GM18526 (cell line): ENCODE measurements around the gene MSANTD1.

Experiments used
- POLR2A ChIP-seq: IDR thresholded peaks from 3 replicates; pipeline ENCODE4 v1.6.1; 2011; ENCODE audit not compliant: insufficient read length; ENCODE audit errors: extremely low read depth

MSANTD1 gene

DNA sequence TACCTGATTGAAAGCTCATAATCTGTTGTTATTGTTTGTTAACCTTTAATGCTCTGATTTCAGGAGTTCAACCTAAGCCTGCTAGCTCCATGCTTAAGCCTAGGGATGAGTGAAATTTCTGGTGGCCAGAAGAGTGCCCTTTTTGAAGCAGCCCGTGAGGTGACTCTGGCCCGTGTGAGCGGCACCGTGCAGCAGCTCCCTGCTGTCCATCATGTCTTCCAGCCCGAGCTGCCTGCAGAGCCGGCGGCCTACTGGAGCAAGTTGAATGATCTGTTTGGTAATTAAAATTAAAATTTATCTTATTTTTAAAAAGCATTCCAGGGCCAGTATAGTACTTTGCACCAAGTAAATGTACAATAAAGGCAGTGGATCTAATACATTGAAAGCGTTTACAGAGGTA lies 37.1 kb upstream of the MSANTD1 start:
- TF ChIP-seq POLR2A: no peak

- TF ChIP-seq POLR2A: no peak
Observed at GRCh38 chr4:3212391-3213105, 36.4 kb upstream of the MSANTD1 start.

GRCh38 chr4:3213106-3213425 lies 35.9 kb upstream of the MSANTD1 start:
- TF ChIP-seq POLR2A: no peak

GRCh38 chr4:3213661-3214250 lies 35.2 kb upstream of the MSANTD1 start:
- no peak for TF ChIP-seq POLR2A

GRCh38 chr4:3215256-3215655 lies 33.7 kb upstream of the MSANTD1 start:
- no peak for TF ChIP-seq POLR2A

DNA sequence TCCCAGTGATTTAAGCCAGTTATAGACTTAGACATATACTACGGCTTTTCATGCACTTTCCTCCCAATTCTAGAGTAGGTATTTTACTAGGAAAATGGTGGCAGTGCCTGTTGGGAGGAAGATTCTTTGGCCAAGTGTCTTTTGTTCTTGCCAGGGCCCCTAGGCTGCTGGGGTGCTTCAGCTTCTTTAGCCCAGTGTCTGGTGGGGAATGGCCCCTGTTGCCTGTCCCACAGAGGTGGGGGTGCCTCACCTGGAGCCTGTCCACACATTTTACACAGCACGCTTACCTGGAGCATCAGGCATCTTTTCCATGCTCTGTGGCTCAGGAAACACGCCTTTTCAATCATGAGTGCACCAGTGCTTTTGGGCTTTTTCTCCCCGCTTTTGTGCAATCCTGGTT lies 33.2 kb upstream of the MSANTD1 start:
- TF ChIP-seq POLR2A: no peak

GRCh38 chr4:3217266-3217665 lies 31.7 kb upstream of the MSANTD1 start:
- TF ChIP-seq POLR2A: no peak

GRCh38 chr4:3217771-3218170 lies 31.2 kb upstream of the MSANTD1 start:
- TF ChIP-seq POLR2A: no peak

DNA sequence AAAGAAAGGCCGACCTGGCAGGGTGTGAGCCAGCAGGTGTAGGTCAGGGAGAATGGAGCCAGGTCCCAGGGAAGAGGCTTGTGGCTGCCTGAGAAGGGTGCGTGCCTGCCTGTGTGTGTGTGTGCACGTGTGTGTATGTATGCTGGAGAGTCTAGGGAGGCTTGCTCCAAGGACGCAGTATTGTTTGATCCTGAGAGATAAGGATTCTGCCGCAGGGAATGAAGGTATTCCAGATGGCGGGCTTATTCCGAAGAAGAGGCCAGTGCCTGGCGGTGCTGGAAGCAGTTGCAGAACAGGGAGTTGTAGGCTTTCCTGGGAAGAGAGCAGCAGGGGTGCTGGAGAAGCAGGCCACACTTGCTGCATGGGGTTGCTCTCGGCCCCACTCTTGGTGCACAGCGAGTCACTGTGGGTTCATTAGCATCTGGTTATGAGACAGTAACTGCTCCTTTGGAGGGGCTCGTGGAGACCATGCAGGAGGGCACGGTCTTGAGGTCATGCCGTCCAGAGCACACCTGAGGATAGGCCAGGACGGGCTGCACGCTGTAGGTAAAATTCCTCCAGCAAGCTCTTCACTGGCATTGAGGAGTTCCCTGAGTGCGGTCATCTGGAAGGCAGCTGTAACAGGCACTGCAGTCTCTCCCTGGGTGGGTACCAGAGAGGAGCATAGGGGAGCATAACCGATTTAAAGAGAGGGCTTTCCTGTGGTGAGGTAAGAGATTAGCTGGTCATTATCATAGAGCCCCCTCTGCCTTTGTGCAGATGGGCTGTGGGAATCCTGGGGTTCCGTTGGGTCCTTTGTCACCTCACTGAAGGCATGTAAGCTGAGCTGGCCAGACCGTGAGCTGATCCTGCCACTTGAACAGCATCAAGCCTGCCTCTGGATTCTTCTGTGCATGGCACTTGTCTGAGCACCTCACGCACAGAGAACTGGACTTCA lies 29.9 kb upstream of the MSANTD1 start:
- no peak for TF ChIP-seq POLR2A

GRCh38 chr4:3219761-3220475 lies 29.0 kb upstream of the MSANTD1 start:
- TF ChIP-seq POLR2A: no peak

- no peak for TF ChIP-seq POLR2A
Observed at GRCh38 chr4:3220476-3221183, 28.3 kb upstream of the MSANTD1 start.

DNA sequence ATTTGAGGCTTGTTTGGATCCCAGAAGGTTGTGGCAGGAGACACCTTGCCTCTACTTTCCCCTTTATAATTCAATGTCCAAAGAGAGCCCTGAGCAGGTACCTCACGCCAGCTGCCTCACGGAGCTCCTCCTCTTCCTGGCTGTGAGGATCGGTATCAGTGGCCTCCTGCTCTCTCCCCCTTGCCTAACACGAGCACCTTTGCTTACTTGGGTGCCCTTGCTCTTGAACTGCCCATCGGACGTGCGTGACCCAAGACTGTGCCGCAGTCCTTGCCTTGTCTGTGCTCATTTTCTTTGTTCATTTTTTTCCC lies 27.8 kb upstream of the MSANTD1 start:
- no peak for TF ChIP-seq POLR2A

GRCh38 chr4:3221996-3222395 lies 27.0 kb upstream of the MSANTD1 start:
- TF ChIP-seq POLR2A: no peak

- TF ChIP-seq POLR2A: no peak
Observed at GRCh38 chr4:3223346-3223745, 25.6 kb upstream of the MSANTD1 start.
